Left lung (tissue), 10 donors: Measurements from ENCODE around the gene CNPY4. TPM values are rescaled to one million over a fixed set of nuclear protein-coding genes. Genes with fewer than 3 reads are reported as not detected.

Experiments used
- ATAC-seq: fragments of 200-7000 bp; cut with Tn5 transposase; one replicate; pipeline ENCODE4 v1.9.1; 2020; ENCODE audit warnings: moderate library complexity
- DNase-seq, 4 donors: peaks; one replicate each; pipeline ENCODE4 v3.0.0-alpha.2; 2013 to 2020
- H3K27ac ChIP-seq, 2 donors: fragments of 200-600 bp; sonication (generic) in 1 of 2; one replicate each; pipeline versions ENCODE4 v1.5.0 to v1.8.0; 2020 to 2021
- H3K27me3 ChIP-seq, 2 donors: fragments of 200-600 bp; sonication (generic) in 1 of 2; one replicate each; pipeline versions ENCODE4 v1.5.0 to v1.8.0; 2020 to 2021
- H3K36me3 ChIP-seq, 2 donors: fragments of 200-600 bp; sonication (generic) in 1 of 2; one replicate each; pipeline versions ENCODE4 v1.5.0 to v1.8.0; 2020 to 2021
- H3K4me1 ChIP-seq, 2 donors: fragments of 200-600 bp; one replicate each; pipeline ENCODE4 v1.8.0; 2021
- H3K4me3 ChIP-seq, 2 donors: fragments of 200-600 bp; sonication (generic) in 1 of 2; one replicate each; pipeline versions ENCODE4 v1.5.0 to v1.8.0; 2020 to 2021; ENCODE audit warnings: mild to moderate bottlenecking in 1 of 2
- H3K9me3 ChIP-seq, 2 donors: fragments of 200-600 bp; sonication (generic) in 1 of 2; one replicate each; pipeline versions ENCODE4 v1.5.0 to v1.8.0; 2020 to 2021
- intact Hi-C, 2 donors: fragments of 100-400 bp; cut with DNase I; formaldehyde crosslinking; loops; one replicate each; pipeline versions ENCODE4 v1.11.2 to v1.14.2; 2022
- polyA plus RNA-seq, 6 donors: library from polyadenylated mRNA; unstranded; fragments of 120-200 nt; gene quantifications; one replicate each; pipeline ENCODE4 v1.2.1, GENCODE V29; 2013; ENCODE audit not compliant: insufficient read length in 6 of 6
- total RNA-seq, 2 donors: library from RNA; stranded (reverse); fragmentation: NEBNext Ultra II Directional; extraction: Animal tissue kit (Norgen Biotek cat#: 25700); gene quantifications; one replicate each; pipeline ENCODE4 v1.2.1, GENCODE V29; 2021
- TF ChIP-seq, protein P1 (sequence below), 2 donors: fragments of 200-600 bp; sonication (generic) in 1 of 2; IDR thresholded peaks; one replicate each; pipeline versions ENCODE4 v1.5.0 to v1.8.0; 2021; ENCODE audit warnings: antibody characterized with exemption in 2 of 2
- donor health status: DM: no; HTN: yes; CAD: no.
- donor health status: DM: no; HTN: no; CAD: no.

The CNPY4 gene
- total and polyA plus RNA-seq, 8 donors: 15.1 to 54.1 (median 39.8) TPM

DNA sequence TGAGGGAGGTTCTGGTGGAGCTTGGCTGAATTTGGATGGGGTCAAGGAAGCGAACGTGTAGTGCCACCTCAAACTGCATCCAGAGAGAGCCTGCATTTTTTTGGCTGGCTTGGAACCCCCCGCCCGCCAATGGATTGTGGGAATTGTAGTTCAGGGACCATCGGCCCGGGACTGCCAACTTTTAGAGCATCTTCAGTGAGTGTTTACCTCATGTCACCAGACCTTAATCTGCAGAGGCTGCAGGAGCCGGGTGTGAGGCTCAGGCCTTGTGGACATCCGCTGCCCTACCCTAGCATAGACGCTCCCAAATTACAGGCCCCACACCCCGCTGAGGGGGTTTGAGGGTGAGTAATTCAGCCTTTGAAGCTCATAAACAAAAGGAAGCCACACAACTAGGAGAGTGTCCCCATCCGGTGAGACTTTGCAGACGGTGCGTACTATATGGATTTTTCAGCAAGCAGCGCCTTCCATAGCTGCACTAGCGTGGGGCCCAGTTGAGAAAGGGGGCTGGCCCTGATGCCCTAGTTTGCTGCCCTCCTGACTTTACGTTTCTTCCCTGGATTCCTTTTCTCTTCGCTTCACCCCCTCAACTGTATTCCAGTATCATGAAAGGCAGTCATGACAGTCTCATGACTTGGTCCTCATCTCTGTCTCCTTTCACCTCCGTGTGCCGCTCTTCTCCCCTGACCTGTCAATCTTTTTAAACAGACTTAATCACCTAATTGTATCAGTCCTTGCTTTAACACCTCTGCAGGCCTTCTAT is 717 bp downstream of the CNPY4 start:
- TF ChIP-seq, protein P1, sequence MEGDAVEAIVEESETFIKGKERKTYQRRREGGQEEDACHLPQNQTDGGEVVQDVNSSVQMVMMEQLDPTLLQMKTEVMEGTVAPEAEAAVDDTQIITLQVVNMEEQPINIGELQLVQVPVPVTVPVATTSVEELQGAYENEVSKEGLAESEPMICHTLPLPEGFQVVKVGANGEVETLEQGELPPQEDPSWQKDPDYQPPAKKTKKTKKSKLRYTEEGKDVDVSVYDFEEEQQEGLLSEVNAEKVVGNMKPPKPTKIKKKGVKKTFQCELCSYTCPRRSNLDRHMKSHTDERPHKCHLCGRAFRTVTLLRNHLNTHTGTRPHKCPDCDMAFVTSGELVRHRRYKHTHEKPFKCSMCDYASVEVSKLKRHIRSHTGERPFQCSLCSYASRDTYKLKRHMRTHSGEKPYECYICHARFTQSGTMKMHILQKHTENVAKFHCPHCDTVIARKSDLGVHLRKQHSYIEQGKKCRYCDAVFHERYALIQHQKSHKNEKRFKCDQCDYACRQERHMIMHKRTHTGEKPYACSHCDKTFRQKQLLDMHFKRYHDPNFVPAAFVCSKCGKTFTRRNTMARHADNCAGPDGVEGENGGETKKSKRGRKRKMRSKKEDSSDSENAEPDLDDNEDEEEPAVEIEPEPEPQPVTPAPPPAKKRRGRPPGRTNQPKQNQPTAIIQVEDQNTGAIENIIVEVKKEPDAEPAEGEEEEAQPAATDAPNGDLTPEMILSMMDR (IDR thresholded peaks at IDR 0.05): no peak
- peaks cover 14 to 29% of the 10 kb centered on the region in 2 donors for H3K4me1 ChIP-seq
- ATAC-seq (peak; percentile 70), DNase-seq (peak in 2 of 4 donors; percentile 52 to 65)
- H3K27me3 ChIP-seq: no peaks in the 10 kb centered on the region
- H3K9me3 ChIP-seq: no peaks in the 10 kb centered on the region
- peak overlapping the region; percentile 84 to 88 for H3K27ac ChIP-seq
- intact Hi-C loops: no loop called here
- H3K4me3 ChIP-seq: peak overlapping the region; percentile 83 to 89
- no peaks in the 10 kb centered on the region for H3K36me3 ChIP-seq

DNA sequence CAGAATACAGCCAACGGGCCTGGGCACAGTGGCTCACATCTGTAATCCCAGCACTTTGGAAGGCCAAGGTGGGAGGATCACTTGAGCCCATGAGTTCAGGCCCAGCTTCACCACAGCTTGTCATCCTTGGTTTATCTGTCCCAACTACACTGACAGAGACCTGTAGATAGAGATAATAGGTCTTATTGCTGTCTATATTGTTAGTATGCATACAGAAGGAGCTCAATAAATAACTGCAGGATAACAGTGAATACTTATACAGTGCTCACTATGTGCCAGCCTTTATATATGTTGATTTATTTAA is 1.3 kb downstream of the CNPY4 start:
- H3K4me3 ChIP-seq: peak overlapping the region in 1 of 2 donors; percentile 89
- no peaks in the 10 kb centered on the region for H3K9me3 ChIP-seq
- intact Hi-C loops: no loop called here
- peaks cover 14 to 35% of the 10 kb centered on the region in 2 donors for H3K4me1 ChIP-seq
- no peaks in the 10 kb centered on the region for H3K27me3 ChIP-seq
- H3K27ac ChIP-seq: no peak overlapping the region
- TF ChIP-seq, protein P1 (IDR thresholded peaks at IDR 0.05): no peak
- ATAC-seq (no peak), DNase-seq (no peak)
- H3K36me3 ChIP-seq: no peaks in the 10 kb centered on the region

DNA sequence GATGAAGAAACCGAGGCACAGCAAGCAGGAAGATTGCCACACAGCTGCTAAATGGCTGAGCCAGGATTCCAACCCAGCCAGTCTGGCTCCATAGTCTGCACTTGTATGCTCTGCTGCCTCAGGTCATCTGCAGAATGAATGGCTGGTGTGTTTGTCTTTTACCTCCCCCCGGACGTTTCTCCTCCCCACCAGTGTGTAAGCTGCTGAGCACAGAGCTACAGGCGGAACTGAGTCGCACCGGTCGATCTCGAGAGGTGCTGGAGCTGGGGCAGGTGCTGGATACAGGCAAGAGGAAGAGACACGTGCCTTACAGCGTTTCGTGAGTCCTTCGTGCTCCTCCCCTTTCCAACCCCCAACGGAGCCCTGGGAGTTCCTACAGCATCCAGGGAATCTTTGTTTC is 2.6 kb downstream of the CNPY4 start:
- TF ChIP-seq, protein P1 (IDR thresholded peaks at IDR 0.05): no peak
- H3K4me1 ChIP-seq: peaks cover 14 to 43% of the 10 kb centered on the region in 2 donors
- H3K36me3 ChIP-seq: no peaks in the 10 kb centered on the region
- no peaks in the 10 kb centered on the region for H3K9me3 ChIP-seq
- no peak for ATAC-seq
- intact Hi-C loops: no loop called here
- no peaks in the 10 kb centered on the region for H3K27me3 ChIP-seq
- DNase-seq: peak in 1 of 4 donors; percentile 33
- H3K27ac ChIP-seq: no peak overlapping the region
- no peak overlapping the region for H3K4me3 ChIP-seq

DNA sequence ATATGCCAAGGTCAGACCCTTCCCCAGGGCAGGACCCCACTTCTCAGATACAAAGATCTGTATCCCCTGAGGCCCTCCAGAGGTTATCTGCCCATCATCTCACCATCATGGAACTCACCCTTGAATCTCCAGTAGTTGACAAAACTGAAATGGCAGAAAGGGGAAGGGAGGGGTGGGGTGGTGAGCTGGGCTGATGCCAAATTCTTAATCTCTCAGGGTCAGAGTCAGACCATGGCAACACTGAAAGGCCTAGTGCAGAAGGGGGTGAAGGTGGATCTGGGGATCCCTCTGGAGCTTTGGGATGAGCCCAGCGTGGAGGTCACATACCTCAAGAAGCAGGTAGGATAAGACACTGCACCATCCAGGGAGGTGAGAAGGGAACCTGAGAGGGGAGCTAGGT is 3.1 kb downstream of the CNPY4 start:
- ATAC-seq (no peak), DNase-seq (no peak)
- Histone ChIP-seq H3K4me3 (no peak overlapping the region), H3K4me1 (peaks cover 14 to 43% of the 10 kb centered on the region in 2 donors), H3K27me3 (no peaks in the 10 kb centered on the region), H3K9me3 (no peaks in the 10 kb centered on the region), H3K27ac (no peak overlapping the region), H3K36me3 (no peaks in the 10 kb centered on the region)
- intact Hi-C loops: no loop called here
- TF ChIP-seq, protein P1 (IDR thresholded peaks at IDR 0.05): no peak

DNA sequence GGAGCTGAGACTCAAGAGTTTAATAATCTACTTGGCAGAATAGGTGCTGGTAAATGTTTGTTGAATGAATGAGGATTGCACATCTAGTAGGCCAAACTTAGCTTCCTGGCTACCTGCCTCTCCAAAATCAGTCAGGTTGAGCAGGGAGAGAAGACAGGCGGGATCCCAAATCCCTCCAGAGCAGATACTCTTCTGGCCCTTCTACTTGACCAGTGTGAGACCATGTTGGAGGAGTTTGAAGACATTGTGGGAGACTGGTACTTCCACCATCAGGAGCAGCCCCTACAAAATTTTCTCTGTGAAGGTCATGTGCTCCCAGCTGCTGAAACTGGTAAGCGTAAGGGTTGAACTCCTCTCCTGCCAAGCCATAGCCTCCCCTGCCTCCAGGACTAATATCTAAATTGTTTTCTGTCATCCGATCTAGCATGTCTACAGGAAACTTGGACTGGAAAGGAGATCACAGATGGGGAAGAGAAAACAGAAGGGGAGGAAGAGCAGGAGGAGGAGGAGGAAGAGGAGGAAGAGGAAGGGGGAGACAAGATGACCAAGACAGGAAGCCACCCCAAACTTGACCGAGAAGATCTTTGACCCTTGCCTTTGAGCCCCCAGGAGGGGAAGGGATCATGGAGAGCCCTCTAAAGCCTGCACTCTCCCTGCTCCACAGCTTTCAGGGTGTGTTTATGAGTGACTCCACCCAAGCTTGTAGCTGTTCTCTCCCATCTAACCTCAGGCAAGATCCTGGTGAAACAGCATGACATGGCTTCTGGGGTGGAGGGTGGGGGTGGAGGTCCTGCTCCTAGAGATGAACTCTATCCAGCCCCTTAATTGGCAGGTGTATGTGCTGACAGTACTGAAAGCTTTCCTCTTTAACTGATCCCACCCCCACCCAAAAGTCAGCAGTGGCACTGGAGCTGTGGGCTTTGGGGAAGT is 5.1 kb downstream of the CNPY4 start:
- no peak overlapping the region for H3K4me3 ChIP-seq
- no peaks in the 10 kb centered on the region for H3K27me3 ChIP-seq
- DNase-seq (no peak), ATAC-seq (no peak)
- H3K36me3 ChIP-seq: no peaks in the 10 kb centered on the region
- TF ChIP-seq, protein P1 (IDR thresholded peaks at IDR 0.05): no peak
- H3K4me1 ChIP-seq: peaks cover 12 to 39% of the 10 kb centered on the region in 2 donors
- no peak overlapping the region for H3K27ac ChIP-seq
- intact Hi-C loops: no loop called here
- H3K9me3 ChIP-seq: no peaks in the 10 kb centered on the region
